ACC112 (cell line): Measurements from ENCODE around the gene NDUFV3.
"Not testable (repeated sequence)": the region's sequence is repeated elsewhere in the genome, so short reads cannot be mapped to it uniquely, and the experiment has no call there.

Experiments used
- H2AFZ ChIP-seq: fragments of 200-600 bp; sonication (generic); one replicate; pipeline ENCODE4 v1.6.0; 2017; ENCODE audit warnings: antibody characterized with exemption, low read length; ENCODE audit not compliant: unreplicated experiment
- H3K27ac ChIP-seq: fragments of 200-600 bp; sonication (generic); 2 replicates; pipeline ENCODE4 v1.5.1; 2014; ENCODE audit warnings: low read depth, mild to moderate bottlenecking, antibody characterized with exemption, low read length, moderate library complexity
- H3K27me3 ChIP-seq: fragments of 200-600 bp; sonication (generic); 2 replicates; pipeline ENCODE4 v1.6.1; 2014; ENCODE audit warnings: mild to moderate bottlenecking, antibody characterized with exemption, low read length, moderate library complexity, mixed read lengths; ENCODE audit not compliant: insufficient read depth
- H3K36me3 ChIP-seq: fragments of 200-600 bp; sonication (generic); 2 replicates; pipeline ENCODE4 v1.6.1; 2016; ENCODE audit warnings: mild to moderate bottlenecking, antibody characterized with exemption, low read length, moderate library complexity, mixed read lengths; ENCODE audit not compliant: insufficient read depth
- H3K4me1 ChIP-seq: fragments of 200-600 bp; sonication (generic); one replicate; pipeline ENCODE4 v1.6.1; 2016; ENCODE audit warnings: low read length, mixed read lengths; ENCODE audit not compliant: insufficient read depth, unreplicated experiment, control insufficient read depth
- H3K4me3 ChIP-seq: fragments of 200-600 bp; sonication (generic); 2 replicates; pipeline ENCODE4 v1.5.1; 2014; ENCODE audit warnings: mild to moderate bottlenecking, low read depth, low read length
- H3K79me2 ChIP-seq: fragments of 200-600 bp; sonication (generic); one replicate; pipeline ENCODE4 v1.6.0; 2016; ENCODE audit warnings: low read length; ENCODE audit not compliant: control insufficient read depth, unreplicated experiment, insufficient read depth

Gene NDUFV3

GRCh38 chr21:42892931-42893755 is at the start of gene NDUFV3:
TSS of gene NDUFV3 (plus strand) at chr21:42893309. CDS start at chr21:42893334, 25 bp downstream.
- H3K79me2 ChIP-seq, result peaks cover 40% of the 10 kb centered on the region
- H3K27me3 ChIP-seq, result no peaks in the 10 kb centered on the region
- H3K27ac ChIP-seq, result peak within 1 kb of the TSS; percentile 64
- peaks cover 3% of the 10 kb centered on the region; the same call in 1 of the 2 replicates for H3K36me3 ChIP-seq
- no peaks in the 10 kb centered on the region for H3K4me1 ChIP-seq
- peak within 1 kb of the TSS; percentile 99 for H3K4me3 ChIP-seq
- peak within 1 kb of the TSS; percentile 94 for H2AFZ ChIP-seq

GRCh38 chr21:42844411-42845113 is 48.5 kb upstream of the NDUFV3 start:
- peaks cover 16% of the 10 kb centered on the region; the same call in 1 of the 2 replicates for H3K36me3 ChIP-seq
- no peak overlapping the region for H3K27ac ChIP-seq
- no peak overlapping the region for H2AFZ ChIP-seq
- no peaks in the 10 kb centered on the region for H3K27me3 ChIP-seq
- no peak overlapping the region for H3K4me3 ChIP-seq
- H3K79me2 ChIP-seq, result peaks cover 8% of the 10 kb centered on the region
- H3K4me1 ChIP-seq, result no peaks in the 10 kb centered on the region

GRCh38 chr21:42845296-42845965 is 47.7 kb upstream of the NDUFV3 start:
- H3K27me3 ChIP-seq, result no peaks in the 10 kb centered on the region
- H2AFZ ChIP-seq, result no peak overlapping the region
- peaks cover 8% of the 10 kb centered on the region for H3K79me2 ChIP-seq
- H3K36me3 ChIP-seq, result peaks cover 13% of the 10 kb centered on the region; the same call in 1 of the 2 replicates
- no peak overlapping the region for H3K4me3 ChIP-seq
- H3K4me1 ChIP-seq, result no peaks in the 10 kb centered on the region
- H3K27ac ChIP-seq, result no peak overlapping the region

- H2AFZ ChIP-seq, result no peak overlapping the region
- peaks cover 8% of the 10 kb centered on the region for H3K79me2 ChIP-seq
- H3K36me3 ChIP-seq, result peaks cover 10% of the 10 kb centered on the region; the same call in 1 of the 2 replicates
These were observed 46.9 kb upstream of the NDUFV3 start for GRCh38 chr21:42846221-42846620.

GRCh38 chr21:42847051-42847707 is 45.9 kb upstream of the NDUFV3 start:
- H3K4me1 ChIP-seq, result no peaks in the 10 kb centered on the region
- H2AFZ ChIP-seq, result no peak overlapping the region
- H3K27ac ChIP-seq, result no peak overlapping the region
- peaks cover 8% of the 10 kb centered on the region for H3K79me2 ChIP-seq
- no peak overlapping the region for H3K4me3 ChIP-seq
- no peaks in the 10 kb centered on the region for H3K27me3 ChIP-seq
- H3K36me3 ChIP-seq, result peaks cover 10% of the 10 kb centered on the region; the same call in 1 of the 2 replicates

More at GRCh38 chr21:42846221-42846620, 46.9 kb upstream of the NDUFV3 start:
- Histone ChIP-seq H3K4me3 (no peak overlapping the region), H3K27ac (no peak overlapping the region), H3K27me3 (no peaks in the 10 kb centered on the region), H3K4me1 (no peaks in the 10 kb centered on the region)

GRCh38 chr21:42847726-42848125 is 45.4 kb upstream of the NDUFV3 start:
- Histone ChIP-seq H3K79me2 (peaks cover 8% of the 10 kb centered on the region), H3K4me1 (no peaks in the 10 kb centered on the region), H3K4me3 (no peak overlapping the region), H3K36me3 (peaks cover 7% of the 10 kb centered on the region; the same call in 1 of the 2 replicates), H3K27me3 (no peaks in the 10 kb centered on the region), H3K27ac (no peak overlapping the region), H2AFZ (no peak overlapping the region)

- not testable (repeated sequence) for H3K4me3 ChIP-seq, H3K27me3 ChIP-seq, H3K36me3 ChIP-seq, H3K79me2 ChIP-seq, H3K27ac ChIP-seq, H3K4me1 ChIP-seq, H2AFZ ChIP-seq
These were observed 44.8 kb upstream of the NDUFV3 start for GRCh38 chr21:42848144-42848931.

- H3K4me1 ChIP-seq, result no peaks in the 10 kb centered on the region
- no peak overlapping the region for H3K27ac ChIP-seq
These were observed 44.0 kb upstream of the NDUFV3 start for GRCh38 chr21:42848932-42849758.

GRCh38 chr21:42849759-42850412 is 43.2 kb upstream of the NDUFV3 start:
- Histone ChIP-seq H3K36me3 (peaks cover 9% of the 10 kb centered on the region; the same call in 1 of the 2 replicates), H3K79me2 (peaks cover 3% of the 10 kb centered on the region)

More at GRCh38 chr21:42848932-42849758, 44.0 kb upstream of the NDUFV3 start:
- peaks cover 4% of the 10 kb centered on the region for H3K79me2 ChIP-seq
- H3K4me3 ChIP-seq, result no peak overlapping the region
- no peaks in the 10 kb centered on the region for H3K27me3 ChIP-seq
- H3K36me3 ChIP-seq, result peaks cover 6% of the 10 kb centered on the region; the same call in 1 of the 2 replicates
- H2AFZ ChIP-seq, result no peak overlapping the region

More at GRCh38 chr21:42849759-42850412, 43.2 kb upstream of the NDUFV3 start:
- no peak overlapping the region for H3K4me3 ChIP-seq
- no peak overlapping the region for H3K27ac ChIP-seq
- no peaks in the 10 kb centered on the region for H3K4me1 ChIP-seq
- no peak overlapping the region for H2AFZ ChIP-seq
- H3K27me3 ChIP-seq, result no peaks in the 10 kb centered on the region
